H1 (cell line): ENCODE data around the gene GTF2E1.

Experiments
- ATF3 ChIP-seq: IDR thresholded peaks from 2 replicates; pipeline ENCODE4 v1.6.1; 2011; ENCODE audit warnings: low read depth, mild to moderate bottlenecking, low read length; ENCODE audit not compliant: insufficient read depth
- CBX8 ChIP-seq: fragments of 300-800, 300-1000 bp; sonication (generic); IDR thresholded peaks from 2 replicates; pipeline ENCODE4 v1.7.1; 2016; ENCODE audit warnings: low read depth, low read length, borderline replicate concordance
- CTCF ChIP-seq, 3 experiments: IDR thresholded peaks; 1 replicate in 2 of 3; 2 replicates in 1 of 3; pipeline versions ENCODE4 v1.5.1 to v1.6.1; 2011; ENCODE audit warnings: low read length in 3 of 3, mild to moderate bottlenecking in 3 of 3, inconsistent platforms in 2 of 3, low read depth in 1 of 3, moderate library complexity in 1 of 3; ENCODE audit not compliant: insufficient read depth in 1 of 3; ENCODE audit errors: control extremely low read depth in 1 of 3
- FOSL1 ChIP-seq: IDR thresholded peaks from 2 replicates; pipeline ENCODE4 v1.6.1; 2011; ENCODE audit warnings: mild to moderate bottlenecking, low read depth, low read length, moderate library complexity; ENCODE audit not compliant: insufficient read depth
- PHF8 ChIP-seq: fragments of 200-600 bp; sonication (generic); conservative IDR thresholded peaks from 2 replicates; pipeline ENCODE4 v1.7.1; 2012; ENCODE audit warnings: low read depth, mild to moderate bottlenecking, inconsistent platforms, low read length, moderate library complexity
- POLR2A ChIP-seq, 2 experiments: IDR thresholded peaks; 1 replicate in 1 of 2; 2 replicates in 1 of 2; pipeline ENCODE4 v1.6.1; 2011; ENCODE audit warnings: low read depth in 2 of 2, low read length in 2 of 2, mild to moderate bottlenecking in 2 of 2; ENCODE audit errors: control extremely low read depth in 1 of 2
- POLR2AphosphoS5 ChIP-seq: IDR thresholded peaks from 2 replicates; pipeline ENCODE4 v1.6.1; 2011; ENCODE audit warnings: low read depth, low read length
- SP1 ChIP-seq: IDR thresholded peaks from 2 replicates; pipeline ENCODE4 v1.6.1; 2011; ENCODE audit warnings: low read depth, low read length
- USF2 ChIP-seq: IDR thresholded peaks from 2 replicates; pipeline ENCODE4 v1.6.1; 2011; ENCODE audit warnings: low read length, improper control_type of control experiment
- YY1 ChIP-seq: IDR thresholded peaks from 2 replicates; pipeline ENCODE4 v1.6.1; 2011; ENCODE audit warnings: low read depth, mild to moderate bottlenecking, low read length
- ZNF274 ChIP-seq: IDR thresholded peaks from 2 replicates; pipeline ENCODE4 v1.7.0; 2012; ENCODE audit warnings: low read length, borderline replicate concordance; ENCODE audit errors: extremely low read depth

GRCh38 chr3:120802916-120803315 is 60.4 kb downstream of the GTF2E1 start:
- no peak for TF ChIP-seq USF2
- no peak for TF ChIP-seq PHF8
- TF ChIP-seq CTCF (IDR thresholded peaks at IDR 0.05; ENCODE audit: control extremely low read depth in 1 of 3, insufficient read depth in 1 of 3, low read depth in 1 of 3, low read length in 3 of 3): no peak
- TF ChIP-seq POLR2AphosphoS5: no peak
- TF ChIP-seq CBX8: no peak
- TF ChIP-seq SP1: no peak
- TF ChIP-seq YY1: no peak
- TF ChIP-seq FOSL1: no peak
- TF ChIP-seq ZNF274: no peak
- TF ChIP-seq ATF3: no peak
- TF ChIP-seq POLR2A (IDR thresholded peaks at IDR 0.05; ENCODE audit: control extremely low read depth in 1 of 2, low read depth in 2 of 2, low read length in 2 of 2): no peak
